Glomerular visceral epithelial cell (primary cell): Measurements from ENCODE around the gene ADGRL1.
"Not testable (repeated sequence)": the region's sequence is repeated elsewhere in the genome, so short reads cannot be mapped to it uniquely, and the experiment has no call there.

Experiments used
- DNase-seq: peaks from one replicate; pipeline ENCODE4 v3.0.0-alpha.2; 2016; ENCODE audit errors: extremely low spot score

Gene ADGRL1

DNA sequence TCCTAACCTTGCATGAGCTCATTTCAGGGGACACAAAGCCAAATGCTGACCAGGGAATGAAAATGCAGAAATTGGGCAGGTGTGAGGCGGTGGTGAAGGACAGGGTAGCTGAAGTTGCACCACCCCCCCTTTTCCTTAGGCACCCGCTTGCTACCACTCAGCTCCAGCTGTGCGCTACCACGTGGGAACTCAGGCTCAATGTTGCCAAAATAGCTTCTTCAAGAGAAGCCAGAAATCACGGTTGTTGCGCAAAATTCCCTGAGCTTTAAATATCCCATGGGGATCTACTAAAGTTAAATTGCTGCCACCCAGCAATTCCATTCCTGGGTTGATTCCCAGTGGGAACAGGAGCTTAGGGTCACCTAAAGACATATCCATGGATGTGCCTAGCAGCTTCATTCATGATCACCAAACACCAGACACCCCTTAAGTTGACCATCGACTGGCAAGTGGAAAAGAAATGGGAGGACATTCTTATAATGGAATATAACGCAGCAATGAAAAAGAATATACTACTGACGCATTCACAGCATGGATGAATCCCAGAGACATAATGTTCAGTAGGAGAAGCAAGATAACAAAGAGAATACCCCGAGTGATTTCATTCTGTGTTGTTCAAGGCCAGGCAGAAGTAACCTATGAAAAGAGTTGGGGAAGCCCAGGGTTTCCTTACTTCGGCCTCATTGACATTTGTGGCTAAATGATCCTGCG, 12.8 kb upstream of the ADGRL1 start:
- no peak for DNase-seq

GRCh38 chr19:14217886-14218285, 11.9 kb upstream of the ADGRL1 start:
- not testable (repeated sequence) for DNase-seq

GRCh38 chr19:14214580-14214979, 8.6 kb upstream of the ADGRL1 start:
- DNase-seq = no peak

DNA sequence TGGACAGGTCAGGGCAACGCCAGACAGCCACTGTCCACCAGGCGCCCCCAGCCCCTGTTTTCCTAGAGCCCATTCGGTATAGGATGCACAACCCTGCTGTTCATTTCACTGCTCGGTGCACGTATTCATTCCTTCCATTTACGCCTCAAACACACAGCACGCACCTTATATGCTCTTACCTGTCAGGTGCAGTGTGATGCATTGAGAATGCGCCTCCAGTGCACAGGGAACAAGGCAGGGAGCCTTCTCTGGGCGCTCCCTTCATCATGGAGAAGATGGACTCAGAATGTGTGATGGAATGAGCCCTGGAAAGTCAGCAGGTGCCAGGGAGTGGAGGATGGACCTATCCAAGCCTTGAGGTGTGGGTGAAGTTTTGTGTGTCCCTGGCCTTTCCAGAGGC, 4.2 kb upstream of the ADGRL1 start:
- DNase-seq = not testable (repeated sequence)

GRCh38 chr19:14209401-14209800, 3.4 kb upstream of the ADGRL1 start:
- DNase-seq = not testable (repeated sequence)

- DNase-seq = not testable (repeated sequence)
Observed at GRCh38 chr19:14208496-14208895, 2.5 kb upstream of the ADGRL1 start.

GRCh38 chr19:14207796-14208195, 1.8 kb upstream of the ADGRL1 start:
- not testable (repeated sequence) for DNase-seq

GRCh38 chr19:14206737-14207726, 1.1 kb upstream of the ADGRL1 start:
- DNase-seq = peak; percentile 87

DNA sequence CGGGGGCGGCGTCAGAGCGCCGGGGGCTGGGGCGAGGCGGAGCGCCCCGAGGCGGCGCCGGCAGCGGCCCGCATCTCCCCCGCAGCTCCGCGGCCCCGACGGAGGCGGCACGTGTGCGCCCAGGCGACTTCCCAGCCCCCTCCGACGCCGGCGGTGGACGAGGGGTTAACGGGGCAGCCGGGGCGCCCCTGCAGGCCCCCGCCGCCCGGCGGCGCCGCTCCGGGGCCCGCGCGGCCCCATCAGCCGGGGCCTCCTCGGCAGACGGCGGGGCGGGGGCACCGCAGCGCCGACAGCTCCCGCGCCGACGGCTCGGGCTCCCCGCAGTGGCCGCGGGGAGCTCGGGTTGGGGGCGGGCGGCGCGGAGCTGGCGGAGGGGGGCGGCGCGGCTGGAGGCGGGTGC, 339 bp upstream of the ADGRL1 start:
- DNase-seq = not testable (repeated sequence)

DNA sequence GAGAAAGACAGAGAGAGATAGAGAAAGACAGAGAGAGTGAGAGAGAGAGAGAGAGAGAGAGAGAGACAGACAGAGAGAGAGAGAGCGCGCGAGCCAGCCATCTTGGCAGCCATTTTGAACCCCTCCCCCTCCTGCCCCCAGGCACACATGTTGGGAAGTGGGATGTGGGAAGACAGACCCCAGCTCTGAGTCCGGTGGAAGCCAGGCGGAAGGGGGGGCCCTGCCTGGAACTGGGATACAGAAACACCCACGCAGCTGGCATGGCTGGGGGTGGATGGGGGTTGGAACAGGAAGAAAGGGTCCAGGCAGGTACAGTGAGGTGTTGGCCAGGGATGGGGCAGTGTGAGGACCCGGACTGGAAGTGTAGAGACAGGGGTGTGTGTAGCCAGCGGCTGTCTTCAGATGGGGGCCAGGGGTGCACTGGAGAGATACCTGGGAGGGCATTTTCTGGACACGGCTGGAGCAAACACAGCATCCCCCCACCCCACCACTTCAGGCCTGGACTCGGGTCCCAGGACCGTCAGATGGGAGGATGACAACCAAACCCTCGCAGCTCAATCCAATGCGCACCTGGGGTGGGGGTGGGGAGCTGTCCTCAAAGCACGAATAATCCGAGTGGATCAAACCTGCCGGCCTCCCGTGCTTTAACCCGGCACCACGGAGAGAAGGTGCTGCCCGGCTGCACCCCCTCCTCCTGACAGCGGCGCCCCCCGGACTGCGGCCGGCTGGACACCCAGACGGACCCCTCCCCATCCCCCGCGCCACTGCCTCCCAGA, 1.1 kb downstream of the ADGRL1 start:
- DNase-seq = not testable (repeated sequence)

DNA sequence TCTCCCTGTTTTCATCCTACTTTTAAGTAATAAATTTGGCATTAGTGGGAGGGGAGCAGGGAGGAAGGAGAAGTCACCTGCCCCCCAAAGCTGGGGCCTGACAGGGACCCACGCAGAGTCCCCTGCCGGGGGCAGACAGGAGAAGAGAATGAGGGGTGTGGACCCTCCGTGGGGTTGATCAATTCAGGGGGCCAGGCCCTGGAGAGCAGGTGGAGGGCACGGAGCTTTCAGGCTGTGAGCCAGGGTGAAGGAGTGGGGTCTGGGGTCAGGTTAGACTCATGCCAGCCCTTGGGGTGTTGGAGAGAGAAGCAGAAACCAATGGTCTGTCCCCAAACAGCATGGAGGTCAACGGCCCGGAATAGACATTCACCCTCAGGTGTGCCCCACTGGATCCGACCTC, 1.8 kb downstream of the ADGRL1 start:
- DNase-seq = not testable (repeated sequence)

- not testable (repeated sequence) for DNase-seq
Observed at GRCh38 chr19:14203788-14204187, 2.2 kb downstream of the ADGRL1 start.

- no peak for DNase-seq
Observed at GRCh38 chr19:14203177-14203576, 2.8 kb downstream of the ADGRL1 start.

GRCh38 chr19:14201481-14201880, 4.5 kb downstream of the ADGRL1 start:
- not testable (repeated sequence) for DNase-seq

DNA sequence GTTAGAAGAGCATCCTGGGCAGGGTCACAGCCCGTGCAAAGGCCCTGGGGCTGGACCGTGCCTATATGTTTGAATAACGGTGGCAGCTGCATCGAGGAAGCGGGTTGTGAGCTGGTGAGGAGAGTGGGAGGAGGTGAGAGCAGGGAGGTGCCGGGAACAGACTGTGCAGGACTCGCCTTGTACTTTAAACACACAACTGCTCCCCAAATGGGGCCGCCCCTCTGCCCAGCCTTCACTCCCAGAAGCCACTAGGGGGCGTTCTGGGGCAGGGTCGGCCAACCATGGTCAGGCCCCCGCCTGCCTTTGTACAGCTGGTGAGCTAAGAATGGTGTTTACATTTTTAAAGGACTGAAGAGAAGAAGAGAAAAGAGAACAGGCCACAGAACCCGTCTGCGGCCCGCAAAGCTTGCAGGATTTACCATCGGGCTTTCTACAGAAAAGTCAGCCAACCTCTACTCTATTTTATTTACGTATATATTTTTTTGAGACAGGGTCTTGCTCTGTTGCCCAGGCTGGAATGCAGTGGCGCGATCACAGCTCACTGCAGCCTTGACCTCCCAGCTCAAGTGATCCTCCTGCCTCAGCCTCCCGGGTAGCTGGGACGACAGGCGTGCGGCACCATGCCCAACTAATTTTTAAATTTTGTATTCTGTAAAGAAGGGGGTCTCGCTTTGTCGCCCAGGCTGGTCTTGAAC, 5.7 kb downstream of the ADGRL1 start:
- peak; percentile 36 for DNase-seq

DNA sequence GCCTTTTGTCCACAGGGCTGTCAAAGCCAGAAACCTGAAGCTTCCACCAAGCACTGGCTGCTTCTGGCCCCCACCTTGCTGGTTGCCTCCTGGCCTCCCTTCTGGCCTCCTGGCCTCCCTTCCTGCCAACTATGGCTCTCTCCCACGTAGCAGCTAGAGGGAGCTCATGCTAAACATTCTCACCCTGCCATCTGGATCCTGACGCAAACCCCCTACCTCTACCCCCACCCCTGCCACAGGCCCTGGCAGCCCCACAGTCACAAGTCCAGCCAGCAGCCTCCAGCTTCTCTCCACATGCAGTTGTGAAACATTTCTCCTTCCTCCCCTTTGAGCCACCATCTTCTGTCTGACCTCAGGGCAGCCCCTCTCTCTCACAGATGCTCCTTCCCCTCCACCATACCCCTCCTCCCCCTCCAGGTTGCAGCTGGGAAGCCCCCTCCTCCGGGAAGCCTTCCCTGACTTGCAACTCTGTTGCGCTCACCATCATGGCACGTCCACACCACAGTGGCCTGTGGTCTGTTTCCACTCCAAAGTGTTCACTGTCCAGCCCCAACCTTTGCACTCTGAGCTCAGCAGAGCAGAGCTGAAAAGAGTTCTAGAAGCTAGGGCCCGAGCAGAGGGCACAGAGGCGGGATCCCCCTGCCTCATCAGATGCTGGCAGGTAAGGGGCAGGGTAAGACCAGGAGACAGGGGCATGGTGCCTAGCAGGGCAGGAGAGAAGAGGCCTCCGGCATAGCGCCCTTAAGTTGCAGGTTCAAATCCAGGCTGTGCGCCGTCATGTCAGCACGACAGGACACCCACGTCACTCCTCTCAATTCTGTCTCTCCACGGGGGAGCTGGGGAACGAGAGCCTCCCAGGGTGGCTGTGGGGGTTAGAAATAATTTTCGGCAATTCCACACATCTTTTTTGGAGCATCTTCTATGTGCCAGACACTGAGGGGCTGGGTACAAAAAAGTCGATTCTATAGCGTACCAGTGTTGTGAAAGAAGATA, 7.3 kb downstream of the ADGRL1 start:
- no peak for DNase-seq

- no peak for DNase-seq
Observed at GRCh38 chr19:14197882-14198281, 8.1 kb downstream of the ADGRL1 start.

GRCh38 chr19:14197288-14197687, 8.7 kb downstream of the ADGRL1 start:
- not testable (repeated sequence) for DNase-seq

- peak; percentile 57 for DNase-seq
Observed at GRCh38 chr19:14196105-14196504, 9.9 kb downstream of the ADGRL1 start.

DNA sequence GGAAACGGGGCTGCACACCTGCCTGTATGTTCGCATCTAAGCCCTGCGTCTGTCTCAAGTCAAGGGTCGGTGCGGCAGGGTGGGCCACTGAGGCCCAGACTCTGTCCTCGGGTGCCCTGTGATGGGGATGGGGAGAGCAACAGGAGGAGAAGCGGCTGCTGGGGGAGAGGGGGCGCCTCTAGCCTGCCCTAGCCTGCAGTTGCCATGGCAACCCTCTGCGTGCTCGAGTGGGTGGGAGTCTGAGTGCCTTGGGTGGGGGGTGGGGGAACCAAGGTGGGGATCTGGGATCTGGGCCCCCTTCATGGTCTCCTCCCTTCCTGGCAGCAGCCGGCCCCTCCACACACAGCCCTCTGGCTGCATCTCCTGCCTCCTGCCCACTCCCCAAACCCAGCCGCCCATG, 10.8 kb downstream of the ADGRL1 start:
- not testable (repeated sequence) for DNase-seq
